HG03280 (cell line): ENCODE measurements around the gene DNAJC6.

Source experiments
- ATAC-seq: cut with Tn5 transposase; IDR thresholded peaks from one replicate; pipeline ENCODE4 v1.9.1; 2021; ENCODE audit warnings: mild to moderate bottlenecking, moderate library complexity; ENCODE audit not compliant: unreplicated experiment

Gene DNAJC6

GRCh38 chr1:65399003-65399402 lies 89.7 kb downstream of the DNAJC6 start:
- ATAC-seq, result no peak

- ATAC-seq, result no peak
Measured at GRCh38 chr1:65401612-65402011, 92.3 kb downstream of the DNAJC6 start.

GRCh38 chr1:65404941-65405340 lies 95.6 kb downstream of the DNAJC6 start:
- no peak for ATAC-seq

- ATAC-seq, result no peak
Measured at GRCh38 chr1:65407877-65408276, 98.5 kb downstream of the DNAJC6 start.

- no peak for ATAC-seq
Measured at GRCh38 chr1:65409314-65409713, 100.0 kb downstream of the DNAJC6 start.

- no peak for ATAC-seq
Measured at GRCh38 chr1:65409816-65410326, 100.5 kb downstream of the DNAJC6 start.

GRCh38 chr1:65412256-65412983 lies 103.1 kb downstream of the DNAJC6 start:
- ATAC-seq, result no peak

- no peak for ATAC-seq
Measured at GRCh38 chr1:65412984-65413375, 103.6 kb downstream of the DNAJC6 start.

- ATAC-seq, result no peak
Measured at GRCh38 chr1:65414538-65414937, 105.2 kb downstream of the DNAJC6 start.

- ATAC-seq, result no peak
Measured at GRCh38 chr1:65416767-65417166, 107.4 kb downstream of the DNAJC6 start.

- no peak for ATAC-seq
Measured at GRCh38 chr1:65417729-65418128, 108.4 kb downstream of the DNAJC6 start.

GRCh38 chr1:65418522-65419185 lies 109.3 kb downstream of the DNAJC6 start:
- ATAC-seq, result no peak

GRCh38 chr1:65419681-65420589 lies 110.6 kb downstream of the DNAJC6 start:
- ATAC-seq, result peak; percentile 93

- no peak for ATAC-seq
Measured at GRCh38 chr1:65420590-65421350, 111.4 kb downstream of the DNAJC6 start, which contains the start of the genes LEPR and LEPROT. TSS of gene LEPR (plus strand) at chr1:65420668. CDS start at chr1:65565566, 144,898 bp downstream. TSS of gene LEPROT (plus strand) at chr1:65420668. CDS start at chr1:65420725, 57 bp downstream.

GRCh38 chr1:65421351-65422025 lies 112.1 kb downstream of the DNAJC6 start:
- no peak for ATAC-seq

GRCh38 chr1:65422241-65423203 lies 113.2 kb downstream of the DNAJC6 start:
- ATAC-seq, result no peak

- ATAC-seq, result no peak
Measured at GRCh38 chr1:65423884-65424572, 114.7 kb downstream of the DNAJC6 start.

GRCh38 chr1:65424573-65424889 lies 115.2 kb downstream of the DNAJC6 start:
- ATAC-seq, result no peak
